HFF-Myc (cell line): ENCODE data around the gene REEP6.
"Not testable (repeated sequence)": the region's sequence is repeated elsewhere in the genome, so short reads cannot be mapped to it uniquely, and the experiment has no call there.

ENCODE experiments used
- DNase-seq: peaks from one replicate; pipeline ENCODE4 v3.0.0-alpha.2; 2011; ENCODE audit warnings: low read depth; ENCODE audit errors: extremely low read depth
- H3K4me3 ChIP-seq: replicated peaks from 2 replicates; pipeline ENCODE4 v1.5.1; 2011; ENCODE audit warnings: low read depth, mild to moderate bottlenecking, control low read depth, low read length
- TF ChIP-seq, protein P1 (sequence below): IDR thresholded peaks from 2 replicates; pipeline ENCODE4 v1.5.1; 2012; ENCODE audit warnings: mild to moderate bottlenecking, low read depth, low read length, control low read depth; ENCODE audit errors: missing control alignments

Gene REEP6

GRCh38 chr19:1529430-1529816 lies 38.4 kb downstream of the REEP6 start:
- TF ChIP-seq, protein P1, sequence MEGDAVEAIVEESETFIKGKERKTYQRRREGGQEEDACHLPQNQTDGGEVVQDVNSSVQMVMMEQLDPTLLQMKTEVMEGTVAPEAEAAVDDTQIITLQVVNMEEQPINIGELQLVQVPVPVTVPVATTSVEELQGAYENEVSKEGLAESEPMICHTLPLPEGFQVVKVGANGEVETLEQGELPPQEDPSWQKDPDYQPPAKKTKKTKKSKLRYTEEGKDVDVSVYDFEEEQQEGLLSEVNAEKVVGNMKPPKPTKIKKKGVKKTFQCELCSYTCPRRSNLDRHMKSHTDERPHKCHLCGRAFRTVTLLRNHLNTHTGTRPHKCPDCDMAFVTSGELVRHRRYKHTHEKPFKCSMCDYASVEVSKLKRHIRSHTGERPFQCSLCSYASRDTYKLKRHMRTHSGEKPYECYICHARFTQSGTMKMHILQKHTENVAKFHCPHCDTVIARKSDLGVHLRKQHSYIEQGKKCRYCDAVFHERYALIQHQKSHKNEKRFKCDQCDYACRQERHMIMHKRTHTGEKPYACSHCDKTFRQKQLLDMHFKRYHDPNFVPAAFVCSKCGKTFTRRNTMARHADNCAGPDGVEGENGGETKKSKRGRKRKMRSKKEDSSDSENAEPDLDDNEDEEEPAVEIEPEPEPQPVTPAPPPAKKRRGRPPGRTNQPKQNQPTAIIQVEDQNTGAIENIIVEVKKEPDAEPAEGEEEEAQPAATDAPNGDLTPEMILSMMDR = no peak
- no peak overlapping the region for H3K4me3 ChIP-seq
- no peak for DNase-seq

DNA sequence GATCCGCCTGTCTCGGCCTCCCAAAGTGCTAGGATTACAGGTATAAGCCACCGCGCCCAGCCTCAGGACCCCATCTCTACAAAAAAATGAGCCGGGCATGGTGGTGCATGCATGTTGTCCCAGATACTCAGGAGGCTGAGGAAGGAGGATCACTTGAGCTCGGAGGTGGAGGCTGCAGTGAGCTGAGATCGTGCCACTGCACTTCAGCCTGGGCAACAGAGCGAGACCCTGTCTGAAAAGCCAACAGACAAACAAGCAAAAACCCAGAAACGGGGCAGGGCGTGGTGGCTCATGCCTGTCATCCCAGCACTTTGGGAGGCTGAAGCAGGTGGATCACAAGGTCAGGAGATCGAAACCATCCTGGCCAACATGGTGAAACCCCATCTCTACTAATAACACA lies 39.9 kb downstream of the REEP6 start:
- not testable (repeated sequence) for DNase-seq, H3K4me3 ChIP-seq

- TF ChIP-seq, protein P1 = no peak
- H3K4me3 ChIP-seq = no peak overlapping the region
- DNase-seq = no peak
Measured at GRCh38 chr19:1531587-1531986, 40.6 kb downstream of the REEP6 start.

DNA sequence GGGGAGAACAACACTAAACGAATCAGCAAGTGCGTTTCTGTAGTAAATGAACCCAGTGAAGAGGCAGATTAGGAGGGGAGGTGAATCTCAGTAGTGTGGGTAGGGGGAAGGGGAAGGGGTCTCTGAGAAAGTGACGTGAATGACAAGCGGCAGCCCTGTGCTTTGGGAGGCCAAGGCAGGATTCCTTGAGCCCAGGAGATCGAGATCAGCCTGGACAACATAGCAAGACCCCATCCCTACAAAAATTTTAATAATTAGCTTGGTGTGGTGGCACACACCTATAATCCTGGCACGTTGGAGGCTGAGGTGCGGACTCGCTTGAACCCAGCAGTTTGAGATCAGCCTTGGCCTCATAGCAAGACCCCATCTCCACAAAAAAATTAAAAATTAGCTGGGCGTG lies 41.0 kb downstream of the REEP6 start:
- no peak for DNase-seq
- H3K4me3 ChIP-seq = no peak overlapping the region
- TF ChIP-seq, protein P1 = no peak

- no peak for DNase-seq
- TF ChIP-seq, protein P1 = no peak
- H3K4me3 ChIP-seq = no peak overlapping the region
Measured at GRCh38 chr19:1533510-1534150, 42.6 kb downstream of the REEP6 start.

GRCh38 chr19:1534972-1535371 lies 44.0 kb downstream of the REEP6 start:
- H3K4me3 ChIP-seq = no peak overlapping the region
- DNase-seq = no peak
- TF ChIP-seq, protein P1 = no peak

GRCh38 chr19:1535699-1536098 lies 44.7 kb downstream of the REEP6 start:
- not testable (repeated sequence) for H3K4me3 ChIP-seq, DNase-seq

DNA sequence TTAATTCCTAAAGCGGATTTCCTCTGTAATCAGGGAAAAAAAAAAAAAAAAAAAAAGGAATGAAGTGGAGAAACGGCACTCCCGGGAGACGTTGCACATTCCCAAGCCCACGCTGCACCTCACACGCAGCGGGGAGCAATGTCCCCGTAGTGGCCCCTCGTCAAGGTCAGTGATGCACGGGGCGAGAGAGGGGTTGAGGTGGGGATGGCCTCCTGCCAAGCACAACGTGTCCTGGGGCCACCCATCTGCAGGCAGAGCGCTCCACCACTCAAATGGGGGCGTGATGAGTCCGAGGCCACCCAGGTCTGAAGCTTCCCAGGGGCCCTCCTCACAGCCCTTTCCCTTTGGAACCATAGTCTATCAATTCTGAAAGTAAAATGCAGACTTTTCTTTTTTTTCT lies 48.0 kb downstream of the REEP6 start:
- TF ChIP-seq, protein P1 = no peak
- H3K4me3 ChIP-seq = no peak overlapping the region

DNA sequence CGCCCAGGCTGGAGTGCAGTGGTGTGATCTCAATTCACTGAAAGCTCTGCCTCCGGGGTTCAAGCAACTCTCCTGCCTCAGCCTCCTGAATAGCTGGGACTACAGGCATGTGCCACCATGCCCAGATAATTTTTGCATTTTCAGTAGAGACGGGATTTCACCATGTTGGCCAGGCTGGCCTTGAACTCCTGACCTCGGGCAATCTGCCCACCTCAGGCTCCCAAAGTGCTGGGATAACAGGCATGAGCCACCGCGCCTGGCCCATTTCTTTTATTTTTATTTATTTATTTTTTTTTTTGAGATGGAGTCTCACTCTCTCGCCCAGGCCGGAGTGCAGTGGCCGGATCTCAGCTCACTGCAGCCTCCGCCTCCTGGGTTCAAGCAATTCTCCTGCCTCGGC lies 48.8 kb downstream of the REEP6 start:
- not testable (repeated sequence) for DNase-seq, H3K4me3 ChIP-seq

More for the DNA sequence above, 48.0 kb downstream of the REEP6 start:
- no peak for DNase-seq
